ENCODE data around the gene PITPNM2.

The PITPNM2 gene

GRCh38 chr12:123143736-123144461 is 7.0 kb downstream of the PITPNM2 start:
- no peak for DNase-seq (ENCODE audit: low spot score)

GRCh38 chr12:123142921-123143735 is 7.8 kb downstream of the PITPNM2 start:
- DNase-seq (ENCODE audit: low spot score) = peak; percentile 40

- DNase-seq (ENCODE audit: low spot score) = no peak
Measured at GRCh38 chr12:123142518-123142840, 8.4 kb downstream of the PITPNM2 start.

GRCh38 chr12:123141615-123142517 is 9.0 kb downstream of the PITPNM2 start:
- peak; percentile 81 for DNase-seq (ENCODE audit: low spot score)

GRCh38 chr12:123140676-123141614 is 9.9 kb downstream of the PITPNM2 start:
- DNase-seq (ENCODE audit: low spot score) = no peak

GRCh38 chr12:123139926-123140675 is 10.8 kb downstream of the PITPNM2 start:
- peak; percentile 90 for DNase-seq (ENCODE audit: low spot score)

- DNase-seq (ENCODE audit: low spot score) = no peak
Measured at GRCh38 chr12:123135688-123136087, 15.2 kb downstream of the PITPNM2 start.

GRCh38 chr12:123134826-123135225 is 16.1 kb downstream of the PITPNM2 start:
- DNase-seq (ENCODE audit: low spot score) = no peak

GRCh38 chr12:123134271-123134671 is 16.6 kb downstream of the PITPNM2 start:
- peak; percentile 42 for DNase-seq (ENCODE audit: low spot score)

- DNase-seq (ENCODE audit: low spot score) = no peak
Measured at GRCh38 chr12:123133701-123134100, 17.2 kb downstream of the PITPNM2 start.

- no peak for DNase-seq (ENCODE audit: low spot score)
Measured at GRCh38 chr12:123132951-123133619, 17.8 kb downstream of the PITPNM2 start.

- DNase-seq (ENCODE audit: low spot score) = no peak
Measured at GRCh38 chr12:123131879-123132402, 18.9 kb downstream of the PITPNM2 start.

GRCh38 chr12:123131291-123131832 is 19.5 kb downstream of the PITPNM2 start:
- no peak for DNase-seq (ENCODE audit: low spot score)

GRCh38 chr12:123129621-123130020 is 21.3 kb downstream of the PITPNM2 start:
- DNase-seq (ENCODE audit: low spot score) = no peak

- no peak for DNase-seq (ENCODE audit: low spot score)
Measured at GRCh38 chr12:123127182-123127495, 23.8 kb downstream of the PITPNM2 start.

GRCh38 chr12:123126294-123127181 is 24.4 kb downstream of the PITPNM2 start:
- DNase-seq (ENCODE audit: low spot score) = peak; percentile 98

GRCh38 chr12:123122626-123123025 is 28.3 kb downstream of the PITPNM2 start:
- no peak for DNase-seq (ENCODE audit: low spot score)

- no peak for DNase-seq (ENCODE audit: low spot score)
Measured at GRCh38 chr12:123121670-123122069, 29.2 kb downstream of the PITPNM2 start.

All from kidney tubule cell (primary cell).